Heart right ventricle (tissue), 16 donors: ENCODE data around the gene SPEM2. TPM values are rescaled to one million over a fixed set of nuclear protein-coding genes. Genes with fewer than 3 reads are reported as not detected.

Experiments
- ATAC-seq, 8 donors: fragments of 200-7000 bp; cut with Tn5 transposase; one replicate each; pipeline ENCODE4 v1.9.1; 2020; ENCODE audit warnings: mild to moderate bottlenecking in 8 of 8, moderate library complexity in 8 of 8, moderate number of reproducible peaks in 1 of 8
- DNase-seq, 2 donors: peaks; one replicate each; pipeline ENCODE4 v3.0.0-alpha.2; 2020
- H3K27ac ChIP-seq, 10 donors: fragments of 200-600 bp; sonication (generic) in 2 of 10; one replicate each; pipeline versions ENCODE4 v1.5.0 to v1.8.0; 2020 to 2022; ENCODE audit warnings: mild to moderate bottlenecking in 3 of 10
- H3K27me3 ChIP-seq, 7 donors: fragments of 200-600 bp; one replicate each; pipeline ENCODE4 v1.8.0; 2021 to 2022; ENCODE audit warnings: mild to moderate bottlenecking in 2 of 7
- H3K36me3 ChIP-seq, 9 donors: fragments of 200-600 bp; sonication (generic) in 1 of 9; one replicate each; pipeline versions ENCODE4 v1.5.0 to v1.8.0; 2020 to 2022; ENCODE audit warnings: mild to moderate bottlenecking in 2 of 9
- H3K4me1 ChIP-seq, 9 donors: fragments of 200-600 bp; sonication (generic) in 1 of 9; one replicate each; pipeline versions ENCODE4 v1.5.0 to v1.8.0; 2020 to 2022; ENCODE audit warnings: mild to moderate bottlenecking in 4 of 9
- H3K4me3 ChIP-seq, 10 donors: fragments of 200-600 bp; sonication (generic) in 2 of 10; one replicate each; pipeline versions ENCODE4 v1.5.0 to v1.8.0; 2020 to 2022; ENCODE audit warnings: mild to moderate bottlenecking in 7 of 10, moderate library complexity in 2 of 10
- H3K9me3 ChIP-seq, 11 donors: fragments of 200-600 bp in 10 of 11; sonication (generic) in 2 of 11; one replicate each; pipeline versions ENCODE4 v1.5.0 to v1.8.0; 2013 to 2022; ENCODE audit warnings: mild to moderate bottlenecking in 2 of 11, control low read depth in 1 of 11, moderate library complexity in 1 of 11
- WGBS, 2 donors: extraction: QIAGEN DNeasy Blood & Tissue Kit; methylation state at CpG; one replicate each; pipeline ENCODE4 v1.1.7; 2013; ENCODE audit warnings: inconsistent platforms in 1 of 2; 5-methylcytosine and 5-hydroxymethylcytosine counted together
- intact Hi-C, 10 donors: fragments of 100-400 bp; cut with DNase I; formaldehyde crosslinking; loops; one replicate each; pipeline versions ENCODE4 v1.11.1 to v1.14.2; 2022
- polyA plus RNA-seq, 2 donors: library from polyadenylated mRNA; stranded (reverse); fragments of 200-250 nt; gene quantifications; one replicate each; pipeline ENCODE4 v1.2.3, GENCODE V29; 2013
- total RNA-seq, 10 donors: library from RNA; stranded (reverse); fragmentation: NEBNext Ultra II Directional in 3 of 10; extraction: Animal tissue kit (Norgen Biotek cat#: 25700) in 3 of 10; gene quantifications; one replicate each; pipeline versions ENCODE4 v1.2.1 to v1.2.4, GENCODE V29; 2021 to 2023
- TF ChIP-seq, protein P1 (sequence below), 9 donors: fragments of 200-600 bp; sonication (generic) in 2 of 9; IDR thresholded peaks; one replicate each; pipeline versions ENCODE4 v1.5.0 to v1.8.0; 2021 to 2022; ENCODE audit warnings: antibody characterized with exemption in 9 of 9, mild to moderate bottlenecking in 5 of 9, moderate library complexity in 1 of 9
- donor health status: Arrhythmogenic right ventricular cardiomyopathy.
- donor health status: ischemic (EF 13 %, LVEDD 7.1; RV severe dilation, severe dysfunction).
- donor health status: healthy with polysubstance abuse.
- donor health status: DM: no; HTN: yes; CAD: no.
- donor health status: DM: no; HTN: no; CAD: no.
- donor health status: ischemic (EF 25% LVEDD 6.9; RV normal size, moderate dysfunction).
- donor health status: ischemic (EF 25% LVEDD 5.7; RV mildly dilated, moderate dysfunction).
- donor health status: healthy.
- donor health status: DM: yes; HTN: yes; CAD: no.
- donor health status: Ischemic cardiomyopathy.
- donor health status: ischemic (EF 35%, LVEDD 5.7; RV mildly dilated, moderate dysfunction).
- donor health status: nonischemic (EF 11% LVEDD 7.7; RV severe dilation, severe dysfunction).
- donor health status: DM: yes; HTN: yes; CAD: no.
- donor health status: PGD.
- donor health status: ischemic (EF 29% LVEDD 5.4; RV normal size, mild dysfunction).
- donor health status: nonischemic (EF 23%, LVEDD 6.1; RV moderate dilation, normal function).

The SPEM2 gene
- total and polyA plus RNA-seq, 12 donors = not detected

DNA sequence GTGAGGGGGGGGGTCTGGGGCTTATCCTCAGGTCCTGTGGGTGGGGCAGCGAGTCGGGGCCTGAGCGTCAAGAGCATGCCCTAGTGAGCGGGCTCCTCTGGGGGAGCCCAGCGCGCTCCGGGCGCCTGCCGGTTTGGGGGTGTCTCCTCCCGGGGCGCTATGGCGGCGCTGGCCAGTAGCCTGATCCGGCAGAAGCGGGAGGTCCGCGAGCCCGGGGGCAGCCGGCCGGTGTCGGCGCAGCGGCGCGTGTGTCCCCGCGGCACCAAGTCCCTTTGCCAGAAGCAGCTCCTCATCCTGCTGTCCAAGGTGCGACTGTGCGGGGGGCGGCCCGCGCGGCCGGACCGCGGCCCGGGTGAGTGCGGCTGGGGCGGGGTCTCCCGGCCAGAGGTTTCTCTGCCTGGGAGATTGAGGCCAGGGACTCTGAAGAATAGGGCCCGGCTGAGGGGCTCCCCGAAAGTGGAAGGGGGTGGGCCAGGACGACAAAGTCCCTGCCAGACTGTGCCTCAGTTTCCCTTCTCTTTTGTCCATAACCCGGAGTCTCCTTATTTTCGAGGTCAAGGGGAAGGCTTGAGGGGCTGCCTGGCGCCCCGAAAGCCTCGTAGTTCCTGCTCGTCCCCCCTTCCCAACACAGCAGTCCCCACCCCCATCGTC lies 14.2 kb downstream of the SPEM2 start, which contains the start of gene FGF11:
TSS of gene FGF11 (plus strand) at position 51 of the 651 bp plus-strand sequence. CDS start at position 160, 109 bp downstream.
- H3K4me1 ChIP-seq = peaks cover 24 to 71% (median 54%) of the 10 kb centered on the region in 9 donors
- no peaks in the 10 kb centered on the region for H3K9me3 ChIP-seq
- no peak for ATAC-seq
- H3K36me3 ChIP-seq = no peaks in the 10 kb centered on the region
- 2 to 4% methylated on average over 45 to 50 of the region's 50 CpGs for WGBS, 2 donors
- H3K27me3 ChIP-seq = peaks cover 0 to 46% (median 12%) of the 10 kb centered on the region in 7 donors
- intact Hi-C loops = loop anchor here (2.0 to 10.0 kb wide), 12 partner anchors 37 to 148 kb away; partner anchors contain the start of genes ZBTB4 (in 6 of the 10), KCTD11 (in 5 of the 10), TMEM95 (in 4 of the 10) and SENP3 (in 2 of the 10)
- TF ChIP-seq, protein P1, sequence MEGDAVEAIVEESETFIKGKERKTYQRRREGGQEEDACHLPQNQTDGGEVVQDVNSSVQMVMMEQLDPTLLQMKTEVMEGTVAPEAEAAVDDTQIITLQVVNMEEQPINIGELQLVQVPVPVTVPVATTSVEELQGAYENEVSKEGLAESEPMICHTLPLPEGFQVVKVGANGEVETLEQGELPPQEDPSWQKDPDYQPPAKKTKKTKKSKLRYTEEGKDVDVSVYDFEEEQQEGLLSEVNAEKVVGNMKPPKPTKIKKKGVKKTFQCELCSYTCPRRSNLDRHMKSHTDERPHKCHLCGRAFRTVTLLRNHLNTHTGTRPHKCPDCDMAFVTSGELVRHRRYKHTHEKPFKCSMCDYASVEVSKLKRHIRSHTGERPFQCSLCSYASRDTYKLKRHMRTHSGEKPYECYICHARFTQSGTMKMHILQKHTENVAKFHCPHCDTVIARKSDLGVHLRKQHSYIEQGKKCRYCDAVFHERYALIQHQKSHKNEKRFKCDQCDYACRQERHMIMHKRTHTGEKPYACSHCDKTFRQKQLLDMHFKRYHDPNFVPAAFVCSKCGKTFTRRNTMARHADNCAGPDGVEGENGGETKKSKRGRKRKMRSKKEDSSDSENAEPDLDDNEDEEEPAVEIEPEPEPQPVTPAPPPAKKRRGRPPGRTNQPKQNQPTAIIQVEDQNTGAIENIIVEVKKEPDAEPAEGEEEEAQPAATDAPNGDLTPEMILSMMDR (IDR thresholded peaks at IDR 0.05) = no peak
- peak within 1 kb of the TSS in 9 of 10 donors; percentile 2 to 78 (median 70) for H3K27ac ChIP-seq
- DNase-seq = no peak
- peak within 1 kb of the TSS; percentile 23 to 66 (median 52) for H3K4me3 ChIP-seq

- 3 to 8% methylated on average over 46 of the region's 46 CpGs for WGBS, 2 donors
- peak overlapping the region; percentile 23 to 59 (median 48) for H3K4me3 ChIP-seq
- intact Hi-C loops = loop anchor here in 3 of 10 donors (5.0 kb wide), 1 partner anchor 37 kb away; the partner anchor contains the start of gene ZBTB4 (in 3 of the 3)
- H3K36me3 ChIP-seq = no peaks in the 10 kb centered on the region
- TF ChIP-seq, protein P1 (IDR thresholded peaks at IDR 0.05) = no peak
- DNase-seq (peak; percentile 60 to 67), ATAC-seq (peak in 4 of 8 donors; percentile 1 to 8 (median 5))
- peaks cover 0 to 53% (median 12%) of the 10 kb centered on the region in 7 donors for H3K27me3 ChIP-seq
- peaks cover 26 to 72% (median 61%) of the 10 kb centered on the region in 9 donors for H3K4me1 ChIP-seq
- H3K27ac ChIP-seq = peak overlapping the region in 8 of 10 donors; percentile 2 to 73 (median 56)
- no peaks in the 10 kb centered on the region for H3K9me3 ChIP-seq
Measured at GRCh38 chr17:7440113-7440833, 14.9 kb downstream of the SPEM2 start.

GRCh38 chr17:7440834-7441195 lies 15.4 kb downstream of the SPEM2 start:
- H3K27me3 ChIP-seq = peaks cover 0 to 58% (median 12%) of the 10 kb centered on the region in 7 donors
- peak in 1 of 8 donors; percentile 7 for ATAC-seq
- H3K4me3 ChIP-seq = peak overlapping the region in 8 of 10 donors; percentile 36 to 59 (median 52)
- peak overlapping the region in 7 of 10 donors; percentile 2 to 73 (median 56) for H3K27ac ChIP-seq
- peak; percentile 41 to 61 for DNase-seq
- peaks cover 25 to 72% (median 61%) of the 10 kb centered on the region in 9 donors for H3K4me1 ChIP-seq
- 24 to 25% methylated on average over 12 of the region's 12 CpGs for WGBS, 2 donors
- H3K9me3 ChIP-seq = no peaks in the 10 kb centered on the region
- intact Hi-C loops = loop anchor here in 3 of 10 donors (5.0 kb wide), 1 partner anchor 36 kb away; the partner anchor contains the start of gene ZBTB4 (in 3 of the 3)
- TF ChIP-seq, protein P1 (IDR thresholded peaks at IDR 0.05) = no peak
- H3K36me3 ChIP-seq = no peaks in the 10 kb centered on the region

DNA sequence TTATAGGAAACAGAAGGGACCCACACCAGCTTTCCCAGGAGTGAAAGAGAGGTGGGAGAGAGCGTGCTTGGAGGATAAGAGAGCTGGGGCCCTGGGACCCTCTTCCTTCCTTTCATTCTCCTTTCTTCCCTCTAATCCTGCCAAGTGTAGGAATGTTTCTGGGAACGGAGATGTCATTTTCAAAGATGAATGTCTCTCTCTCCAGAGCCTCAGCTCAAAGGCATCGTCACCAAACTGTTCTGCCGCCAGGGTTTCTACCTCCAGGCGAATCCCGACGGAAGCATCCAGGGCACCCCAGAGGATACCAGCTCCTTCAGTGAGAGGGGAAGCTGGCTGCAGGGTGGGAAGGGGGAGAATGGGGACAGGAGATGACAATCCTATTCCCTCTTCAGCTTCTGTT lies 15.8 kb downstream of the SPEM2 start:
- H3K4me3 ChIP-seq = no peak overlapping the region
- peaks cover 23 to 70% (median 57%) of the 10 kb centered on the region in 9 donors for H3K4me1 ChIP-seq
- ATAC-seq (no peak), DNase-seq (no peak)
- TF ChIP-seq, protein P1 (IDR thresholded peaks at IDR 0.05) = no peak
- no peaks in the 10 kb centered on the region for H3K9me3 ChIP-seq
- 59 to 61% methylated on average over 7 of the region's 7 CpGs for WGBS, 2 donors
- no peaks in the 10 kb centered on the region for H3K36me3 ChIP-seq
- H3K27ac ChIP-seq = peak overlapping the region in 2 of 10 donors; percentile 56 to 73
- H3K27me3 ChIP-seq = peaks cover 0 to 61% (median 12%) of the 10 kb centered on the region in 7 donors
- intact Hi-C loops = loop anchor here in 3 of 10 donors (5.0 kb wide), 1 partner anchor 36 kb away; the partner anchor contains the start of gene ZBTB4 (in 3 of the 3)
